Esophagus muscularis mucosa (tissue), 3 donors: ENCODE measurements around the gene OR10W1.

Experiments
- CTCF ChIP-seq, 3 experiments: fragments of 200-600 bp in 2 of 3; fragments of 450-650 bp in 1 of 3; sonication (generic) in 2 of 3; IDR thresholded peaks; one replicate each; pipeline ENCODE4 v1.5.1; 2017 to 2019; ENCODE audit warnings: antibody characterized with exemption in 3 of 3, mild to moderate bottlenecking in 2 of 3, moderate library complexity in 1 of 3
- POLR2A ChIP-seq: fragments of 450-650 bp; IDR thresholded peaks from one replicate; pipeline ENCODE4 v1.6.1; 2017; ENCODE audit warnings: antibody characterized with exemption, moderate library complexity, mild to moderate bottlenecking, low read depth
- POLR2AphosphoS5 ChIP-seq, 2 donors: sonication (generic); formaldehyde crosslinking; IDR thresholded peaks; one replicate each; pipeline ENCODE4 v1.6.1; 2017; ENCODE audit warnings: antibody characterized with exemption in 2 of 2

- TF ChIP-seq CTCF (IDR thresholded peaks at IDR 0.05): no peak
- TF ChIP-seq POLR2AphosphoS5 (IDR thresholded peaks at IDR 0.05): no peak
- no peak for TF ChIP-seq POLR2A
Observed at GRCh38 chr11:58275002-58275401, 6.9 kb upstream of the OR10W1 start.
